Prostate gland (tissue), 2 donors: ENCODE data around the gene DOK6.

ENCODE experiments used
- POLR2AphosphoS5 ChIP-seq: sonication (generic); formaldehyde crosslinking; IDR thresholded peaks from one replicate; pipeline ENCODE4 v1.6.1; 2017; ENCODE audit warnings: antibody characterized with exemption
- TF ChIP-seq, protein P1 (sequence below), 4 experiments: fragments of 200-600 bp in 2 of 4; fragments of 450-650 bp in 2 of 4; sonication (generic) in 2 of 4; IDR thresholded peaks; 1 replicate in 3 of 4; 2 replicates in 1 of 4; pipeline ENCODE4 v1.5.1; 2016 to 2019; ENCODE audit warnings: antibody characterized with exemption in 4 of 4, mild to moderate bottlenecking in 2 of 4, moderate library complexity in 2 of 4

- TF ChIP-seq POLR2AphosphoS5: no peak
- TF ChIP-seq, protein P1, sequence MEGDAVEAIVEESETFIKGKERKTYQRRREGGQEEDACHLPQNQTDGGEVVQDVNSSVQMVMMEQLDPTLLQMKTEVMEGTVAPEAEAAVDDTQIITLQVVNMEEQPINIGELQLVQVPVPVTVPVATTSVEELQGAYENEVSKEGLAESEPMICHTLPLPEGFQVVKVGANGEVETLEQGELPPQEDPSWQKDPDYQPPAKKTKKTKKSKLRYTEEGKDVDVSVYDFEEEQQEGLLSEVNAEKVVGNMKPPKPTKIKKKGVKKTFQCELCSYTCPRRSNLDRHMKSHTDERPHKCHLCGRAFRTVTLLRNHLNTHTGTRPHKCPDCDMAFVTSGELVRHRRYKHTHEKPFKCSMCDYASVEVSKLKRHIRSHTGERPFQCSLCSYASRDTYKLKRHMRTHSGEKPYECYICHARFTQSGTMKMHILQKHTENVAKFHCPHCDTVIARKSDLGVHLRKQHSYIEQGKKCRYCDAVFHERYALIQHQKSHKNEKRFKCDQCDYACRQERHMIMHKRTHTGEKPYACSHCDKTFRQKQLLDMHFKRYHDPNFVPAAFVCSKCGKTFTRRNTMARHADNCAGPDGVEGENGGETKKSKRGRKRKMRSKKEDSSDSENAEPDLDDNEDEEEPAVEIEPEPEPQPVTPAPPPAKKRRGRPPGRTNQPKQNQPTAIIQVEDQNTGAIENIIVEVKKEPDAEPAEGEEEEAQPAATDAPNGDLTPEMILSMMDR (IDR thresholded peaks at IDR 0.05): no peak
These were observed 82.9 kb downstream of the DOK6 start for GRCh38 chr18:69483574-69483973.
